ENCODE data around the gene IZUMO1R. TPM values are rescaled to one million over a fixed set of nuclear protein-coding genes. Genes with fewer than 3 reads are reported as not detected.
"Not testable (repeated sequence)": the region's sequence is repeated elsewhere in the genome, so short reads cannot be mapped to it uniquely, and the experiment has no call there.

Gene IZUMO1R
- total RNA-seq, result not detected

- Histone ChIP-seq H3K27ac (peak within 1 kb of the TSS; percentile 12 to 73), H3K4me3 (peak within 1 kb of the TSS; percentile 59), H3K9me3 (no peaks in the 10 kb centered on the region), H3K4me1 (ENCODE audit: control insufficient read depth in 1 of 2, low read depth in 2 of 2) (peaks cover 12 to 25% of the 10 kb centered on the region in 2 donors), H3K27me3 (replicated peaks; ENCODE audit: insufficient read depth) (no peaks in the 10 kb centered on the region), H3K36me3 (no peaks in the 10 kb centered on the region)
- ATAC-seq (ENCODE audit: insufficient number of reproducible peaks, low FRiP score, low read depth) (no peak), DNase-seq (ENCODE audit: low spot score) (no peak)
- no peak for TF ChIP-seq CTCF (IDR thresholded peaks at IDR 0.05)
Measured at GRCh38 chr11:94303966-94304958, at the start of gene IZUMO1R. Gene IZUMO1R (plus strand): TSS chr11:94304580. CDS start chr11:94305637, 1,057 bp downstream.

- peaks cover 3% of the 10 kb centered on the region for H3K9me3 ChIP-seq
- no peaks in the 10 kb centered on the region for H3K36me3 ChIP-seq
- no peaks in the 10 kb centered on the region for H3K4me1 ChIP-seq (ENCODE audit: control insufficient read depth in 1 of 2, low read depth in 2 of 2)
- H3K4me3 ChIP-seq, result no peak overlapping the region
- ATAC-seq (ENCODE audit: insufficient number of reproducible peaks, low FRiP score, low read depth) (no peak), DNase-seq (ENCODE audit: low spot score) (no peak)
- H3K27ac ChIP-seq, result no peak overlapping the region
- H3K27me3 ChIP-seq (replicated peaks; ENCODE audit: insufficient read depth), result no peaks in the 10 kb centered on the region
- no peak for TF ChIP-seq CTCF (IDR thresholded peaks at IDR 0.05)
Measured at GRCh38 chr11:94271885-94272372, 32.5 kb upstream of the IZUMO1R start.

- H3K36me3 ChIP-seq, result no peaks in the 10 kb centered on the region
- DNase-seq (ENCODE audit: low spot score) (no peak), ATAC-seq (ENCODE audit: insufficient number of reproducible peaks, low FRiP score, low read depth) (no peak)
- H3K4me1 ChIP-seq (ENCODE audit: control insufficient read depth in 1 of 2, low read depth in 2 of 2), result no peaks in the 10 kb centered on the region
- H3K27me3 ChIP-seq (replicated peaks; ENCODE audit: insufficient read depth), result no peaks in the 10 kb centered on the region
- TF ChIP-seq CTCF (IDR thresholded peaks at IDR 0.05), result no peak
- H3K4me3 ChIP-seq, result no peak overlapping the region
- no peak overlapping the region for H3K27ac ChIP-seq
- H3K9me3 ChIP-seq, result peaks cover 3% of the 10 kb centered on the region
Measured at GRCh38 chr11:94272738-94273313, 31.6 kb upstream of the IZUMO1R start.

GRCh38 chr11:94275961-94276360 is 28.4 kb upstream of the IZUMO1R start:
- no peak for TF ChIP-seq CTCF (IDR thresholded peaks at IDR 0.05)
- H3K36me3 ChIP-seq, result no peaks in the 10 kb centered on the region
- ATAC-seq (ENCODE audit: insufficient number of reproducible peaks, low FRiP score, low read depth), result no peak
- no peaks in the 10 kb centered on the region for H3K27me3 ChIP-seq (replicated peaks; ENCODE audit: insufficient read depth)
- H3K27ac ChIP-seq, result no peak overlapping the region
- no peaks in the 10 kb centered on the region for H3K9me3 ChIP-seq
- no peaks in the 10 kb centered on the region for H3K4me1 ChIP-seq (ENCODE audit: control insufficient read depth in 1 of 2, low read depth in 2 of 2)
- no peak for DNase-seq (ENCODE audit: low spot score)
- H3K4me3 ChIP-seq, result no peak overlapping the region

- no peaks in the 10 kb centered on the region for H3K4me1 ChIP-seq (ENCODE audit: control insufficient read depth in 1 of 2, low read depth in 2 of 2)
- DNase-seq (ENCODE audit: low spot score) (no peak), ATAC-seq (ENCODE audit: insufficient number of reproducible peaks, low FRiP score, low read depth) (no peak)
- no peaks in the 10 kb centered on the region for H3K27me3 ChIP-seq (replicated peaks; ENCODE audit: insufficient read depth)
- no peak overlapping the region for H3K4me3 ChIP-seq
- no peak for TF ChIP-seq CTCF (IDR thresholded peaks at IDR 0.05)
- no peaks in the 10 kb centered on the region for H3K9me3 ChIP-seq
- H3K27ac ChIP-seq, result no peak overlapping the region
- H3K36me3 ChIP-seq, result no peaks in the 10 kb centered on the region
Measured at GRCh38 chr11:94276943-94277342, 27.4 kb upstream of the IZUMO1R start.

- not testable (repeated sequence) for DNase-seq (ENCODE audit: low spot score); H3K27ac ChIP-seq; H3K9me3 ChIP-seq; H3K36me3 ChIP-seq; ATAC-seq (ENCODE audit: insufficient number of reproducible peaks, low FRiP score, low read depth); H3K4me1 ChIP-seq (ENCODE audit: control insufficient read depth in 1 of 2, low read depth in 2 of 2); H3K27me3 ChIP-seq (replicated peaks; ENCODE audit: insufficient read depth); H3K4me3 ChIP-seq
Measured at GRCh38 chr11:94278207-94278606, 26.2 kb upstream of the IZUMO1R start.
